ENCODE measurements around the gene CDK2.
A peak's percentile ranks its signal among the peaks of the same experiment; 100 is the strongest.

Gene CDK2

GRCh38 chr12:55963760-55964159 lies 2.9 kb upstream of the CDK2 start:
- Histone ChIP-seq H3K4ac (ENCODE audit: low read depth in 1 of 2, low read length in 2 of 2) (no peak overlapping the region), H3K18ac (ENCODE audit: low read depth in 1 of 2, low read length in 2 of 2) (no peak overlapping the region), H3K14ac (ENCODE audit: low read length in 2 of 2) (no peak overlapping the region), H2BK15ac (ENCODE audit: low read depth, poor library complexity, severe bottlenecking) (no peak overlapping the region), H2BK12ac (ENCODE audit: low read length in 2 of 2) (no peak overlapping the region), H3K36me3 (ENCODE audit: control insufficient read depth in 1 of 2, insufficient read depth in 2 of 2, low read depth in 1 of 2, low read length in 2 of 2) (no peaks in the 10 kb centered on the region), H3K9me3 (ENCODE audit: control insufficient read depth, low read length) (no peaks in the 10 kb centered on the region), H4K91ac (ENCODE audit: low read length) (no peak overlapping the region), H3K27ac (ENCODE audit: low read length, poor library complexity, severe bottlenecking) (no peak overlapping the region), H3K27me3 (ENCODE audit: control insufficient read depth in 1 of 2, insufficient read depth in 1 of 2, low read length in 2 of 2) (no peaks in the 10 kb centered on the region), H3K4me1 (ENCODE audit: control insufficient read depth, insufficient read depth, low read depth, low read length) (no peaks in the 10 kb centered on the region), H2BK120ac (ENCODE audit: low read depth, low read length) (no peak overlapping the region), H4K8ac (ENCODE audit: low read length) (no peak overlapping the region), H3K4me3 (ENCODE audit: insufficient read depth in 1 of 2, low read depth in 1 of 2, low read length in 2 of 2) (no peak overlapping the region), H3K4me2 (ENCODE audit: low read length, poor library complexity, severe bottlenecking) (no peak overlapping the region), H3K9ac (ENCODE audit: low read length) (no peak overlapping the region), H2AFZ (ENCODE audit: low read depth, low read length) (no peak overlapping the region), H2BK5ac (ENCODE audit: low read depth, low read length, poor library complexity, severe bottlenecking) (no peak overlapping the region), H2AK5ac (ENCODE audit: low read length, severe bottlenecking) (no peak overlapping the region), H3K79me1 (replicated peaks; ENCODE audit: low read length, poor library complexity, severe bottlenecking) (peaks cover 11% of the 10 kb centered on the region), H3K23ac (ENCODE audit: low read length in 2 of 2) (no peak overlapping the region)
- WGBS, result 77% methylated on average over 2 of the region's 2 CpGs
- DNase-seq, result no peak

GRCh38 chr12:55965240-55965639 lies 1.4 kb upstream of the CDK2 start:
- Histone ChIP-seq H3K4me3 (ENCODE audit: insufficient read depth in 1 of 2, low read depth in 1 of 2, low read length in 2 of 2) (no peak overlapping the region), H3K23ac (ENCODE audit: low read length in 2 of 2) (no peak overlapping the region), H4K8ac (ENCODE audit: low read length) (no peak overlapping the region), H2BK5ac (ENCODE audit: low read depth, low read length, poor library complexity, severe bottlenecking) (no peak overlapping the region), H3K4me2 (ENCODE audit: low read length, poor library complexity, severe bottlenecking) (no peak overlapping the region), H2AFZ (ENCODE audit: low read depth, low read length) (no peak overlapping the region), H2BK12ac (ENCODE audit: low read length in 2 of 2) (no peak overlapping the region), H2BK120ac (ENCODE audit: low read depth, low read length) (no peak overlapping the region), H3K27me3 (ENCODE audit: control insufficient read depth in 1 of 2, insufficient read depth in 1 of 2, low read length in 2 of 2) (no peaks in the 10 kb centered on the region), H3K36me3 (ENCODE audit: control insufficient read depth in 1 of 2, insufficient read depth in 2 of 2, low read depth in 1 of 2, low read length in 2 of 2) (peaks cover 0 to 3% of the 10 kb centered on the region in 2 experiments), H3K9ac (ENCODE audit: low read length) (no peak overlapping the region), H2BK15ac (ENCODE audit: low read depth, poor library complexity, severe bottlenecking) (peak overlapping the region; percentile 50), H2AK5ac (ENCODE audit: low read length, severe bottlenecking) (peak overlapping the region; percentile 53), H3K14ac (ENCODE audit: low read length in 2 of 2) (no peak overlapping the region), H3K27ac (ENCODE audit: low read length, poor library complexity, severe bottlenecking) (no peak overlapping the region), H4K91ac (ENCODE audit: low read length) (no peak overlapping the region), H3K9me3 (ENCODE audit: control insufficient read depth, low read length) (no peaks in the 10 kb centered on the region), H3K79me1 (replicated peaks; ENCODE audit: low read length, poor library complexity, severe bottlenecking) (peaks cover 18% of the 10 kb centered on the region), H3K4ac (ENCODE audit: low read depth in 1 of 2, low read length in 2 of 2) (no peak overlapping the region), H3K18ac (ENCODE audit: low read depth in 1 of 2, low read length in 2 of 2) (peak overlapping the region in 1 of 2 experiments; percentile 30), H3K4me1 (ENCODE audit: control insufficient read depth, insufficient read depth, low read depth, low read length) (no peaks in the 10 kb centered on the region)
- DNase-seq, result no peak
- 59% methylated on average over 5 of the region's 5 CpGs for WGBS

GRCh38 chr12:55965941-55966407 lies 656 bp upstream of the CDK2 start, which contains the start of gene PMEL:
TSS of gene PMEL (minus strand) at chr12:55966042. CDS start at chr12:55966011, 31 bp downstream.
- Histone ChIP-seq H2BK120ac (ENCODE audit: low read depth, low read length) (no peak within 1 kb of the TSS), H3K9me3 (ENCODE audit: control insufficient read depth, low read length) (no peaks in the 10 kb centered on the region), H3K79me1 (replicated peaks; ENCODE audit: low read length, poor library complexity, severe bottlenecking) (peaks cover 22% of the 10 kb centered on the region), H4K8ac (ENCODE audit: low read length) (peak within 1 kb of the TSS; percentile 76), H2BK12ac (ENCODE audit: low read length in 2 of 2) (no peak within 1 kb of the TSS), H3K27ac (ENCODE audit: low read length, poor library complexity, severe bottlenecking) (peak within 1 kb of the TSS; percentile 15), H3K4me3 (ENCODE audit: insufficient read depth in 1 of 2, low read depth in 1 of 2, low read length in 2 of 2) (peak within 1 kb of the TSS; percentile 65 to 92), H2AK5ac (ENCODE audit: low read length, severe bottlenecking) (peak within 1 kb of the TSS; percentile 53), H3K27me3 (ENCODE audit: control insufficient read depth in 1 of 2, insufficient read depth in 1 of 2, low read length in 2 of 2) (no peaks in the 10 kb centered on the region), H3K9ac (ENCODE audit: low read length) (peak within 1 kb of the TSS; percentile 90), H3K36me3 (ENCODE audit: control insufficient read depth in 1 of 2, insufficient read depth in 2 of 2, low read depth in 1 of 2, low read length in 2 of 2) (peaks cover 0 to 9% of the 10 kb centered on the region in 2 experiments), H3K4ac (ENCODE audit: low read depth in 1 of 2, low read length in 2 of 2) (peak within 1 kb of the TSS in 1 of 2 experiments; percentile 62), H3K4me2 (ENCODE audit: low read length, poor library complexity, severe bottlenecking) (peak within 1 kb of the TSS; percentile 63), H2BK15ac (ENCODE audit: low read depth, poor library complexity, severe bottlenecking) (peak within 1 kb of the TSS; percentile 73), H2AFZ (ENCODE audit: low read depth, low read length) (peak within 1 kb of the TSS; percentile 86), H2BK5ac (ENCODE audit: low read depth, low read length, poor library complexity, severe bottlenecking) (no peak within 1 kb of the TSS), H3K18ac (ENCODE audit: low read depth in 1 of 2, low read length in 2 of 2) (peak within 1 kb of the TSS; percentile 30 to 54), H4K91ac (ENCODE audit: low read length) (no peak within 1 kb of the TSS), H3K14ac (ENCODE audit: low read length in 2 of 2) (no peak within 1 kb of the TSS), H3K4me1 (ENCODE audit: control insufficient read depth, insufficient read depth, low read depth, low read length) (no peaks in the 10 kb centered on the region), H3K23ac (ENCODE audit: low read length in 2 of 2) (no peak within 1 kb of the TSS)
- DNase-seq, result peak; percentile 45
- WGBS, result 26% methylated on average over 4 of the region's 4 CpGs

GRCh38 chr12:55969356-55969755 lies 2.7 kb downstream of the CDK2 start:
- Histone ChIP-seq H4K91ac (ENCODE audit: low read length) (no peak overlapping the region), H2BK5ac (ENCODE audit: low read depth, low read length, poor library complexity, severe bottlenecking) (no peak overlapping the region), H2BK15ac (ENCODE audit: low read depth, poor library complexity, severe bottlenecking) (no peak overlapping the region), H3K4ac (ENCODE audit: low read depth in 1 of 2, low read length in 2 of 2) (no peak overlapping the region), H3K4me2 (ENCODE audit: low read length, poor library complexity, severe bottlenecking) (no peak overlapping the region), H3K79me1 (replicated peaks; ENCODE audit: low read length, poor library complexity, severe bottlenecking) (peaks cover 27% of the 10 kb centered on the region), H2BK120ac (ENCODE audit: low read depth, low read length) (no peak overlapping the region), H3K9me3 (ENCODE audit: control insufficient read depth, low read length) (no peaks in the 10 kb centered on the region), H3K27me3 (ENCODE audit: control insufficient read depth in 1 of 2, insufficient read depth in 1 of 2, low read length in 2 of 2) (no peaks in the 10 kb centered on the region), H3K18ac (ENCODE audit: low read depth in 1 of 2, low read length in 2 of 2) (no peak overlapping the region), H3K4me3 (ENCODE audit: insufficient read depth in 1 of 2, low read depth in 1 of 2, low read length in 2 of 2) (no peak overlapping the region), H3K36me3 (ENCODE audit: control insufficient read depth in 1 of 2, insufficient read depth in 2 of 2, low read depth in 1 of 2, low read length in 2 of 2) (peaks cover 4 to 16% of the 10 kb centered on the region in 2 experiments), H3K27ac (ENCODE audit: low read length, poor library complexity, severe bottlenecking) (no peak overlapping the region), H2AFZ (ENCODE audit: low read depth, low read length) (no peak overlapping the region), H2BK12ac (ENCODE audit: low read length in 2 of 2) (no peak overlapping the region), H4K8ac (ENCODE audit: low read length) (no peak overlapping the region), H2AK5ac (ENCODE audit: low read length, severe bottlenecking) (no peak overlapping the region), H3K14ac (ENCODE audit: low read length in 2 of 2) (no peak overlapping the region), H3K9ac (ENCODE audit: low read length) (no peak overlapping the region), H3K4me1 (ENCODE audit: control insufficient read depth, insufficient read depth, low read depth, low read length) (no peaks in the 10 kb centered on the region), H3K23ac (ENCODE audit: low read length in 2 of 2) (no peak overlapping the region)
- WGBS, result 90% methylated on average over 3 of the region's 4 CpGs
- DNase-seq, result no peak

All from mesenchymal stem cell (in vitro differentiated cells and primary cell).